HEK293 (cell line): Measurements from ENCODE around the gene NT5DC4.

Experiments
- IKZF3 ChIP-seq: fragments of 450-650 bp; IDR thresholded peaks from 2 replicates; pipeline ENCODE4 v1.5.0; 2018; ENCODE audit warnings: missing biosample characterization, mild to moderate bottlenecking, missing genetic modification characterization, moderate library complexity
- KLF1 ChIP-seq: fragments of 450-650 bp; formaldehyde crosslinking; IDR thresholded peaks from 2 replicates; pipeline ENCODE4 v1.5.1; 2016; ENCODE audit warnings: missing biosample characterization, missing genetic modification characterization
- KLF16 ChIP-seq: fragments of 450-650 bp; formaldehyde crosslinking; IDR thresholded peaks from 2 replicates; pipeline ENCODE4 v1.5.1; 2017; ENCODE audit warnings: missing biosample characterization, missing genetic modification characterization
- KLF8 ChIP-seq: fragments of 450-650 bp; formaldehyde crosslinking; IDR thresholded peaks from 2 replicates; pipeline ENCODE4 v1.5.1; 2016; ENCODE audit warnings: missing biosample characterization, missing genetic modification characterization
- OVOL3 ChIP-seq: fragments of 450-650 bp; formaldehyde crosslinking; IDR thresholded peaks from 2 replicates; pipeline ENCODE4 v1.5.1; 2016; ENCODE audit warnings: missing biosample characterization, missing genetic modification characterization
- TCF7L2 ChIP-seq: IDR thresholded peaks from 2 replicates; pipeline ENCODE4 v1.6.1; 2011; ENCODE audit warnings: low read depth, mild to moderate bottlenecking, inconsistent platforms, low read length, moderate library complexity, borderline replicate concordance
- TRIM28 ChIP-seq: IDR thresholded peaks from 2 replicates; pipeline ENCODE4 v1.6.1; 2011; ENCODE audit warnings: low read length, control low read depth, borderline replicate concordance
- ZBTB20 ChIP-seq: fragments of 450-650 bp; formaldehyde crosslinking; IDR thresholded peaks from 2 replicates; pipeline ENCODE4 v1.5.1; 2016; ENCODE audit warnings: missing biosample characterization, missing genetic modification characterization
- ZBTB21 ChIP-seq: fragments of 450-650 bp; formaldehyde crosslinking; IDR thresholded peaks from 2 replicates; pipeline ENCODE4 v1.5.1; 2017; ENCODE audit warnings: missing biosample characterization, missing genetic modification characterization
- ZBTB7A ChIP-seq: fragments of 450-650 bp; formaldehyde crosslinking; IDR thresholded peaks from 2 replicates; pipeline ENCODE4 v1.5.1; 2016; ENCODE audit warnings: low read depth, missing biosample characterization, missing genetic modification characterization
- ZIC2 ChIP-seq: fragments of 450-650 bp; formaldehyde crosslinking; IDR thresholded peaks from 2 replicates; pipeline ENCODE4 v1.5.1; 2016; ENCODE audit warnings: missing biosample characterization, missing genetic modification characterization
- ZNF169 ChIP-seq: fragments of 450-650 bp; formaldehyde crosslinking; IDR thresholded peaks from 2 replicates; pipeline ENCODE4 v1.5.1; 2016; ENCODE audit warnings: missing biosample characterization, missing genetic modification characterization
- ZNF174 ChIP-seq: fragments of 450-650 bp; formaldehyde crosslinking; IDR thresholded peaks from 2 replicates; pipeline ENCODE4 v1.5.0; 2017; ENCODE audit warnings: missing biosample characterization, mild to moderate bottlenecking, missing genetic modification characterization
- ZNF211 ChIP-seq: fragments of 450-650 bp; formaldehyde crosslinking; IDR thresholded peaks from 2 replicates; pipeline ENCODE4 v1.5.1; 2016; ENCODE audit warnings: low read depth, missing biosample characterization, missing genetic modification characterization
- ZNF302 ChIP-seq: fragments of 450-650 bp; formaldehyde crosslinking; IDR thresholded peaks from 2 replicates; pipeline ENCODE4 v1.5.1; 2016; ENCODE audit warnings: missing biosample characterization, missing genetic modification characterization, low read depth
- ZNF335 ChIP-seq: fragments of 450-650 bp; formaldehyde crosslinking; conservative IDR thresholded peaks from 2 replicates; pipeline ENCODE4 v1.5.1; 2016; ENCODE audit warnings: missing biosample characterization, missing genetic modification characterization
- ZNF341 ChIP-seq: fragments of 450-650 bp; formaldehyde crosslinking; IDR thresholded peaks from 2 replicates; pipeline ENCODE4; 2016; ENCODE audit warnings: low read depth, missing biosample characterization, missing genetic modification characterization
- ZNF548 ChIP-seq: fragments of 450-650 bp; formaldehyde crosslinking; IDR thresholded peaks from 2 replicates; pipeline ENCODE4 v1.5.1; 2016; ENCODE audit warnings: missing biosample characterization, missing genetic modification characterization
- ZNF561 ChIP-seq: fragments of 450-650 bp; IDR thresholded peaks from 2 replicates; pipeline ENCODE4 v1.5.1; 2018; ENCODE audit warnings: missing biosample characterization, missing genetic modification characterization, borderline replicate concordance
- ZNF596 ChIP-seq: fragments of 450-650 bp; IDR thresholded peaks from 2 replicates; pipeline ENCODE4 v1.5.0; 2018; ENCODE audit warnings: missing biosample characterization, mild to moderate bottlenecking, missing genetic modification characterization, moderate library complexity
- ZNF629 ChIP-seq: fragments of 450-650 bp; formaldehyde crosslinking; IDR thresholded peaks from 2 replicates; pipeline ENCODE4 v1.5.1; 2017; ENCODE audit warnings: missing biosample characterization, missing genetic modification characterization
- ZNF660 ChIP-seq: fragments of 450-650 bp; IDR thresholded peaks from 2 replicates; pipeline ENCODE4 v1.5.1; 2018; ENCODE audit warnings: missing biosample characterization, mild to moderate bottlenecking, missing genetic modification characterization
- ZNF670 ChIP-seq: fragments of 450-650 bp; formaldehyde crosslinking; IDR thresholded peaks from 2 replicates; pipeline ENCODE4 v1.5.1; 2016; ENCODE audit warnings: missing biosample characterization, missing genetic modification characterization, low read depth
- ZNF747 ChIP-seq: fragments of 450-650 bp; formaldehyde crosslinking; IDR thresholded peaks from 2 replicates; pipeline ENCODE4 v1.5.1; 2016; ENCODE audit warnings: missing biosample characterization, missing genetic modification characterization
- ZNF76 ChIP-seq: fragments of 450-650 bp; formaldehyde crosslinking; IDR thresholded peaks from 2 replicates; pipeline ENCODE4; 2016; ENCODE audit warnings: low read depth, missing biosample characterization, missing genetic modification characterization, borderline replicate concordance
- ZNF777 ChIP-seq: fragments of 450-650 bp; formaldehyde crosslinking; IDR thresholded peaks from 2 replicates; pipeline ENCODE4 v1.5.1; 2017; ENCODE audit warnings: missing biosample characterization, missing genetic modification characterization, borderline replicate concordance
- ZNF843 ChIP-seq: fragments of 450-650 bp; formaldehyde crosslinking; IDR thresholded peaks from 2 replicates; pipeline ENCODE4 v1.5.1; 2016; ENCODE audit warnings: missing biosample characterization, missing genetic modification characterization
- TF ChIP-seq, protein P1 (sequence below): fragments of 450-650 bp; formaldehyde crosslinking; optimal IDR thresholded peaks from 2 replicates; pipeline ENCODE3; 2016; ENCODE audit warnings: missing biosample characterization, mild to moderate bottlenecking, missing genetic modification characterization
- TF ChIP-seq, protein P2 (sequence below): fragments of 450-650 bp; formaldehyde crosslinking; IDR thresholded peaks from 2 replicates; pipeline ENCODE4 v1.5.1; 2016; ENCODE audit warnings: missing biosample characterization, missing genetic modification characterization, borderline replicate concordance
- TF ChIP-seq, protein P3 (sequence below): fragments of 450-650 bp; formaldehyde crosslinking; IDR thresholded peaks from 2 replicates; pipeline ENCODE4 v1.5.1; 2016; ENCODE audit warnings: missing biosample characterization, missing genetic modification characterization
- TF ChIP-seq, protein P4 (sequence below): sonication (generic); formaldehyde crosslinking; IDR thresholded peaks from 2 replicates; pipeline ENCODE4 v1.8.1; 2022; ENCODE audit warnings: mild to moderate bottlenecking, moderate library complexity, missing genetic modification reagents
- TF ChIP-seq, protein P5 (sequence below): fragments of 450-650 bp; formaldehyde crosslinking; IDR thresholded peaks from 2 replicates; pipeline ENCODE4 v1.5.1; 2016; ENCODE audit warnings: missing biosample characterization, missing genetic modification characterization
- TF ChIP-seq, protein P6 (sequence below): fragments of 450-650 bp; formaldehyde crosslinking; IDR thresholded peaks from 2 replicates; pipeline ENCODE4 v1.5.1; 2016; ENCODE audit warnings: missing biosample characterization, missing genetic modification characterization

NT5DC4 gene

DNA sequence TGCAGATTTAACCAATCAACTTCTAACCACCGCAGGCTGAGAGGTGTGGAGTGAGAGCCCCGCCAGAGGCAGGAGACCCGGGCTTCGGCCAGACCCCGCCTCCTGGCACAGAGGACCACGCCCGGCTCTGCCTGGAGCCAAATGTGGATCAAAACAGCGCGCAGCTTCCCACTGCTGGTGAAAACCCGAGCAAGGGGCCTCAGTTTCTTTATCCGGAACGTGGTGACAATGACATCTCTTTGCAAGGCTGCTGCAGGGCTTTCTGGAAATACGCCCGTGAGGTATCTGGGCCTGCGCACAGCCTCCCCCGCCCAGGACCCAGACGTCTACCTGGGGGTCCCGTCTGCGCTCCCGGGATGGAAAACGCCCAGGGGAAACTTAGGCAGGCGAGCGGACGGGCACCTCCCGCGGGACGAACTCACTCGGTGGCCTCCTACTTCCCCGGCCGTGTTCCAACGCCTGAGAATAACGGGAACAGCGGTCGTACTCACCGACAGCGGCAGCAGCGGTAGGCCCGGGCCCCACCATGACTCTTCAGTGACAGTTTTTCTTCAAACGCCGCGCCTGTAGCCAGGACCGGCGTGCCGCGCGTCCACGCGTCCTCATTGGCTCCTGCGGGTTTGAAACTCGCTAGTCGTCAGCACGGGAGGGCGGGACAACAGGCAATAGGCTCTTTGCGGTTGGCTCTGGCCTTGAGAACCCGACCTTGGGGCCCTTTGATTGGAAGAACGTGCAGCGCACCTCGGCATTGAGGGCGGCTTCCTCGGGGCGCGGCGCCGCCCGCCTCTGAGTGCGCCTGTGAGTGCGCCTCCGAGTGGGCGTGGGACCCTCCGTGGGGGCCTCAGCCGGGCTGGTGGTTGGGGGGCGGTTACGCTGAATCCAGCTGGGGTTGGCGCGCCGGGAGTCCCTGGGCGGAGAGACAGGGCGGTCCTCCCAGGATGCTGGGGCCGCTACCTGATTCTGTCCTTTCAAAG lies 43.5 kb downstream of the NT5DC4 start, which contains the start of gene CKAP2L (continued):
- peak; percentile 74; the same call in 1 of the 2 replicates for TF ChIP-seq KLF8 (tag by site-specific recombination)
- TF ChIP-seq ZNF174 (tag by site-specific recombination): no peak
- peak; percentile 68 for TF ChIP-seq ZBTB20 (tag by site-specific recombination)
- TF ChIP-seq ZNF335 (tag by site-specific recombination): peak; percentile 97
- no peak for TF ChIP-seq ZNF548
- TF ChIP-seq ZBTB21 (tag by site-specific recombination): no peak
- TF ChIP-seq ZNF302 (tag by site-specific recombination): no peak
- peak; percentile 9; the same call in 1 of the 2 replicates for TF ChIP-seq ZNF660 (tag by site-specific recombination)
- TF ChIP-seq, protein P1, sequence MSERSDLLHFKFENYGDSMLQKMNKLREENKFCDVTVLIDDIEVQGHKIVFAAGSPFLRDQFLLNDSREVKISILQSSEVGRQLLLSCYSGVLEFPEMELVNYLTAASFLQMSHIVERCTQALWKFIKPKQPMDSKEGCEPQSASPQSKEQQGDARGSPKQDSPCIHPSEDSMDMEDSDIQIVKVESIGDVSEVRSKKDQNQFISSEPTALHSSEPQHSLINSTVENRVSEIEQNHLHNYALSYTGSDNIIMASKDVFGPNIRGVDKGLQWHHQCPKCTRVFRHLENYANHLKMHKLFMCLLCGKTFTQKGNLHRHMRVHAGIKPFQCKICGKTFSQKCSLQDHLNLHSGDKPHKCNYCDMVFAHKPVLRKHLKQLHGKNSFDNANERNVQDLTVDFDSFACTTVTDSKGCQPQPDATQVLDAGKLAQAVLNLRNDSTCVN: peak; percentile 91
- TF ChIP-seq TRIM28: no peak
- TF ChIP-seq KLF1 (tag by site-specific recombination): peak; percentile 80
- peak; percentile 42; the same call in 1 of the 2 replicates for TF ChIP-seq KLF16 (tag by site-specific recombination)
- TF ChIP-seq ZNF777 (tag by site-specific recombination): no peak; the same call in 1 of the 2 replicates
- TF ChIP-seq, protein P2, sequence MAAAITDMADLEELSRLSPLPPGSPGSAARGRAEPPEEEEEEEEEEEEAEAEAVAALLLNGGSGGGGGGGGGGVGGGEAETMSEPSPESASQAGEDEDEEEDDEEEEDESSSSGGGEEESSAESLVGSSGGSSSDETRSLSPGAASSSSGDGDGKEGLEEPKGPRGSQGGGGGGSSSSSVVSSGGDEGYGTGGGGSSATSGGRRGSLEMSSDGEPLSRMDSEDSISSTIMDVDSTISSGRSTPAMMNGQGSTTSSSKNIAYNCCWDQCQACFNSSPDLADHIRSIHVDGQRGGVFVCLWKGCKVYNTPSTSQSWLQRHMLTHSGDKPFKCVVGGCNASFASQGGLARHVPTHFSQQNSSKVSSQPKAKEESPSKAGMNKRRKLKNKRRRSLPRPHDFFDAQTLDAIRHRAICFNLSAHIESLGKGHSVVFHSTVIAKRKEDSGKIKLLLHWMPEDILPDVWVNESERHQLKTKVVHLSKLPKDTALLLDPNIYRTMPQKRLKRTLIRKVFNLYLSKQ (tag by site-specific recombination): no peak
- TF ChIP-seq, protein P3, sequence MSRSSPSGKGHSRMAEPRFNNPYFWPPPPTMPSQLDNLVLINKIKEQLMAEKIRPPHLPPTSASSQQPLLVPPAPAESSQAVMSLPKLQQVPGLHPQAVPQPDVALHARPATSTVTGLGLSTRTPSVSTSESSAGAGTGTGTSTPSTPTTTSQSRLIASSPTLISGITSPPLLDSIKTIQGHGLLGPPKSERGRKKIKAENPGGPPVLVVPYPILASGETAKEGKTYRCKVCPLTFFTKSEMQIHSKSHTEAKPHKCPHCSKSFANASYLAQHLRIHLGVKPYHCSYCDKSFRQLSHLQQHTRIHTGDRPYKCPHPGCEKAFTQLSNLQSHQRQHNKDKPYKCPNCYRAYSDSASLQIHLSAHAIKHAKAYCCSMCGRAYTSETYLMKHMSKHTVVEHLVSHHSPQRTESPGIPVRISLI (tag by site-specific recombination): no peak
- TF ChIP-seq ZNF561 (tag by site-specific recombination): peak; percentile 52; the same call in 1 of the 2 replicates
- TF ChIP-seq ZIC2: peak; percentile 43
- TF ChIP-seq TCF7L2: no peak; the same call in 1 of the 2 replicates
- TF ChIP-seq, protein P4, sequence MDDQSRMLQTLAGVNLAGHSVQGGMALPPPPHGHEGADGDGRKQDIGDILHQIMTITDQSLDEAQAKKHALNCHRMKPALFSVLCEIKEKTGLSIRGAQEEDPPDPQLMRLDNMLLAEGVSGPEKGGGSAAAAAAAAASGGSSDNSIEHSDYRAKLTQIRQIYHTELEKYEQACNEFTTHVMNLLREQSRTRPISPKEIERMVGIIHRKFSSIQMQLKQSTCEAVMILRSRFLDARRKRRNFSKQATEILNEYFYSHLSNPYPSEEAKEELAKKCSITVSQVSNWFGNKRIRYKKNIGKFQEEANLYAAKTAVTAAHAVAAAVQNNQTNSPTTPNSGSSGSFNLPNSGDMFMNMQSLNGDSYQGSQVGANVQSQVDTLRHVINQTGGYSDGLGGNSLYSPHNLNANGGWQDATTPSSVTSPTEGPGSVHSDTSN (CRISPR knock-in tag): peak; percentile 60; the same call in 1 of the 2 replicates
- peak; percentile 53 for TF ChIP-seq ZNF629 (tag by site-specific recombination)
- no peak for TF ChIP-seq ZNF747
- no peak for TF ChIP-seq ZNF596
- TF ChIP-seq ZNF76 (tag by site-specific recombination): peak; percentile 88
- no peak for TF ChIP-seq ZNF169 (tag by site-specific recombination)
- TF ChIP-seq, protein P5, sequence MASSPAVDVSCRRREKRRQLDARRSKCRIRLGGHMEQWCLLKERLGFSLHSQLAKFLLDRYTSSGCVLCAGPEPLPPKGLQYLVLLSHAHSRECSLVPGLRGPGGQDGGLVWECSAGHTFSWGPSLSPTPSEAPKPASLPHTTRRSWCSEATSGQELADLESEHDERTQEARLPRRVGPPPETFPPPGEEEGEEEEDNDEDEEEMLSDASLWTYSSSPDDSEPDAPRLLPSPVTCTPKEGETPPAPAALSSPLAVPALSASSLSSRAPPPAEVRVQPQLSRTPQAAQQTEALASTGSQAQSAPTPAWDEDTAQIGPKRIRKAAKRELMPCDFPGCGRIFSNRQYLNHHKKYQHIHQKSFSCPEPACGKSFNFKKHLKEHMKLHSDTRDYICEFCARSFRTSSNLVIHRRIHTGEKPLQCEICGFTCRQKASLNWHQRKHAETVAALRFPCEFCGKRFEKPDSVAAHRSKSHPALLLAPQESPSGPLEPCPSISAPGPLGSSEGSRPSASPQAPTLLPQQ: peak; percentile 97
- peak; percentile 51 for TF ChIP-seq ZNF341 (tag by site-specific recombination)
- TF ChIP-seq, protein P6, sequence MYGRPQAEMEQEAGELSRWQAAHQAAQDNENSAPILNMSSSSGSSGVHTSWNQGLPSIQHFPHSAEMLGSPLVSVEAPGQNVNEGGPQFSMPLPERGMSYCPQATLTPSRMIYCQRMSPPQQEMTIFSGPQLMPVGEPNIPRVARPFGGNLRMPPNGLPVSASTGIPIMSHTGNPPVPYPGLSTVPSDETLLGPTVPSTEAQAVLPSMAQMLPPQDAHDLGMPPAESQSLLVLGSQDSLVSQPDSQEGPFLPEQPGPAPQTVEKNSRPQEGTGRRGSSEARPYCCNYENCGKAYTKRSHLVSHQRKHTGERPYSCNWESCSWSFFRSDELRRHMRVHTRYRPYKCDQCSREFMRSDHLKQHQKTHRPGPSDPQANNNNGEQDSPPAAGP (tag by site-specific recombination): peak; percentile 19; the same call in 1 of the 2 replicates
- TF ChIP-seq ZNF843 (tag by site-specific recombination): no peak
- 0 out of 2 replicates have a peak, but pooled peaks have one; percentile 53 for TF ChIP-seq OVOL3
- TF ChIP-seq ZBTB7A (tag by site-specific recombination): no peak
- no peak for TF ChIP-seq ZNF670 (tag by site-specific recombination)
- no peak for TF ChIP-seq ZNF211 (tag by site-specific recombination)
- no peak for TF ChIP-seq IKZF3
